Measurements from ENCODE around the gene ZDHHC18. TPM values are rescaled to one million over a fixed set of nuclear protein-coding genes. Genes with fewer than 3 reads are reported as not detected.

Gene ZDHHC18
- total RNA-seq, 1 experiment from 2014 or later: 33.1 TPM

DNA sequence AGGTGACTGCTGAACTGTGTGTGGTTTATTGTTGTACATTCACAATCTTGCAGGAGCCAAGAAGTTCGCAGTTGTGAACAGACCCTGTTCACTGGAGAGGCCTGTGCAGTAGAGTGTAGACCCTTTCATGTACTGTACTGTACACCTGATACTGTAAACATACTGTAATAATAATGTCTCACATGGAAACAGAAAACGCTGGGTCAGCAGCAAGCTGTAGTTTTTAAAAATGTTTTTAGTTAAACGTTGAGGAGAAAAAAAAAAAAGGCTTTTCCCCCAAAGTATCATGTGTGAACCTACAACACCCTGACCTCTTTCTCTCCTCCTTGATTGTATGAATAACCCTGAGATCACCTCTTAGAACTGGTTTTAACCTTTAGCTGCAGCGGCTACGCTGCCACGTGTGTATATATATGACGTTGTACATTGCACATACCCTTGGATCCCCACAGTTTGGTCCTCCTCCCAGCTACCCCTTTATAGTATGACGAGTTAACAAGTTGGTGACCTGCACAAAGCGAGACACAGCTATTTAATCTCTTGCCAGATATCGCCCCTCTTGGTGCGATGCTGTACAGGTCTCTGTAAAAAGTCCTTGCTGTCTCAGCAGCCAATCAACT, 45.2 kb upstream of the ZDHHC18 start:
- Mint-ChIP-seq H3K36me3 (ENCODE audit: insufficient read depth in 1 of 3, low read depth in 3 of 3) (peaks cover 27 to 65% (median 53%) of the 10 kb centered on the region in 3 experiments), H3K27me3 (ENCODE audit: low read depth) (no peaks in the 10 kb centered on the region)
- H2BK12ac ChIP-seq (ENCODE audit: insufficient read length, low read depth, low read length): no peak overlapping the region

More for the DNA sequence above, 45.2 kb upstream of the ZDHHC18 start:
- no peak overlapping the region for H4K5ac ChIP-seq (ENCODE audit: insufficient read length, low read depth, low read length)
- H4K20me1 ChIP-seq (ENCODE audit: control insufficient read depth, insufficient read depth, insufficient read length): no peaks in the 10 kb centered on the region
- H3K18ac ChIP-seq (ENCODE audit: insufficient read length, low read depth, low read length): no peak overlapping the region
- Mint-ChIP-seq H3K4me1 (peaks cover 33 to 36% of the 10 kb centered on the region in 2 experiments), H3K27ac (peak overlapping the region in 1 of 3 experiments; percentile 64; a peak in 2 of 7 replicates), H3K9me3 (no peaks in the 10 kb centered on the region), H3K4me3 (no peak overlapping the region)
- H2AK5ac ChIP-seq (ENCODE audit: insufficient read length, low read length): no peak overlapping the region
- H4K91ac ChIP-seq (ENCODE audit: insufficient read length, low read depth, low read length): no peak overlapping the region
- no peaks in the 10 kb centered on the region for H3K27me3 ChIP-seq (ENCODE audit: insufficient read depth, low read length)
- DNase-seq: no peak
- no peak overlapping the region for H4K8ac ChIP-seq (replicated peaks; ENCODE audit: insufficient read length, low read depth, low read length)
- no peak overlapping the region for H2BK120ac ChIP-seq (ENCODE audit: low read depth, low read length, poor library complexity, severe bottlenecking)
- H2BK15ac ChIP-seq (ENCODE audit: low read depth, low read length): no peak overlapping the region
- H2BK5ac ChIP-seq (ENCODE audit: insufficient read length, low read length): no peak overlapping the region
- no peak overlapping the region for H2AFZ ChIP-seq (ENCODE audit: low read length)
- TF ChIP-seq, protein P1, sequence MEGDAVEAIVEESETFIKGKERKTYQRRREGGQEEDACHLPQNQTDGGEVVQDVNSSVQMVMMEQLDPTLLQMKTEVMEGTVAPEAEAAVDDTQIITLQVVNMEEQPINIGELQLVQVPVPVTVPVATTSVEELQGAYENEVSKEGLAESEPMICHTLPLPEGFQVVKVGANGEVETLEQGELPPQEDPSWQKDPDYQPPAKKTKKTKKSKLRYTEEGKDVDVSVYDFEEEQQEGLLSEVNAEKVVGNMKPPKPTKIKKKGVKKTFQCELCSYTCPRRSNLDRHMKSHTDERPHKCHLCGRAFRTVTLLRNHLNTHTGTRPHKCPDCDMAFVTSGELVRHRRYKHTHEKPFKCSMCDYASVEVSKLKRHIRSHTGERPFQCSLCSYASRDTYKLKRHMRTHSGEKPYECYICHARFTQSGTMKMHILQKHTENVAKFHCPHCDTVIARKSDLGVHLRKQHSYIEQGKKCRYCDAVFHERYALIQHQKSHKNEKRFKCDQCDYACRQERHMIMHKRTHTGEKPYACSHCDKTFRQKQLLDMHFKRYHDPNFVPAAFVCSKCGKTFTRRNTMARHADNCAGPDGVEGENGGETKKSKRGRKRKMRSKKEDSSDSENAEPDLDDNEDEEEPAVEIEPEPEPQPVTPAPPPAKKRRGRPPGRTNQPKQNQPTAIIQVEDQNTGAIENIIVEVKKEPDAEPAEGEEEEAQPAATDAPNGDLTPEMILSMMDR (conservative IDR thresholded peaks at IDR 0.05): no peak
- no peak overlapping the region for H2BK20ac ChIP-seq (ENCODE audit: low read depth, low read length, poor library complexity, severe bottlenecking)
- H3K9ac ChIP-seq (ENCODE audit: extremely low read depth, insufficient read length, low read length): no peak overlapping the region
- H3K4me2 ChIP-seq (ENCODE audit: insufficient read depth, insufficient read length, low read length): no peak overlapping the region
- H3K27ac ChIP-seq (ENCODE audit: insufficient read length, low read depth, low read length): no peak overlapping the region
- H3K9me3 ChIP-seq (ENCODE audit: control insufficient read depth, low read depth, low read length): no peaks in the 10 kb centered on the region
- H3K79me1 ChIP-seq (ENCODE audit: insufficient read depth, low read depth, low read length, poor library complexity, severe bottlenecking): no peaks in the 10 kb centered on the region
- H3K4ac ChIP-seq (ENCODE audit: low read depth, low read length): no peak overlapping the region
- no peak overlapping the region for H3T11ph ChIP-seq (ENCODE audit: low read length)
- no CpG with 5 or more reads among the region's 11 CpGs for WGBS (ENCODE audit: extremely low coverage, insufficient read length, low lambda C conversion rate)
- 0 out of 2 replicates have a peak, but pooled peaks cover 2% of the 10 kb centered on the region for H3K4me1 ChIP-seq (ENCODE audit: insufficient read depth, low read length)
- H3K79me2 ChIP-seq (ENCODE audit: insufficient read depth, low read length): no peaks in the 10 kb centered on the region
- H3K23me2 ChIP-seq (ENCODE audit: insufficient read length, low read depth, low read length, poor library complexity, severe bottlenecking): no peaks in the 10 kb centered on the region
- H3K23ac ChIP-seq (ENCODE audit: insufficient read length, low read depth, low read length): no peak overlapping the region
- H3K14ac ChIP-seq (ENCODE audit: insufficient read depth, low read length): no peak overlapping the region
- no peak overlapping the region for H3K56ac ChIP-seq (ENCODE audit: insufficient read length, low read depth, low read length)
